Bronchial epithelial cell (primary cell): Measurements from ENCODE around the gene RBM38. TPM values are rescaled to one million over a fixed set of nuclear protein-coding genes. Genes with fewer than 3 reads are reported as not detected.

ENCODE experiments used
- DNase-seq: peaks from one replicate; pipeline ENCODE4 v3.0.0-alpha.2; 2010; ENCODE audit warnings: low read depth
- FAIRE-seq: peaks from 2 replicates; lab custom pipeline; 2011; peaks lifted over from hg19 to GRCh38; lab: Jason Lieb, UNC
- H3K27me3 ChIP-seq: 2 replicates; pipeline ENCODE4 v1.5.1; 2011; ENCODE audit warnings: low read length; ENCODE audit not compliant: control insufficient read depth, insufficient read depth
- H3K36me3 ChIP-seq: 2 replicates; pipeline ENCODE4 v1.5.1; 2011; ENCODE audit warnings: low read length; ENCODE audit not compliant: control insufficient read depth, insufficient read depth
- H3K4me3 ChIP-seq: 2 replicates; pipeline ENCODE4 v1.5.1; 2011; ENCODE audit warnings: mild to moderate bottlenecking, low read depth, low read length, control low read depth
- CTCF ChIP-seq: IDR thresholded peaks from 2 replicates; pipeline ENCODE4 v1.5.1; 2011; ENCODE audit warnings: mild to moderate bottlenecking, moderate library complexity, low read length, control low read depth, inconsistent platforms; ENCODE audit not compliant: insufficient read depth, severe bottlenecking
- total RNA-seq: library from RNA; depleted of rRNA; stranded (reverse); fragments of >200 nt; gene quantifications from 2 replicates; pipeline ENCODE4 v1.2.1, GENCODE V29; 2014

The RBM38 gene
- total RNA-seq, 1 donor from 2014 or later, result 6.8 TPM

GRCh38 chr20:57432480-57432861 is 41.3 kb downstream of the RBM38 start:
- FAIRE-seq (no peak), DNase-seq (no peak)
- Histone ChIP-seq H3K27me3 (peaks cover 2% of the 10 kb centered on the region), H3K36me3 (no peaks in the 10 kb centered on the region), H3K4me3 (no peak overlapping the region)
- TF ChIP-seq CTCF, result no peak

GRCh38 chr20:57432862-57433491 is 41.8 kb downstream of the RBM38 start:
- H3K4me3 ChIP-seq, result no peak overlapping the region
- peaks cover 5% of the 10 kb centered on the region for H3K27me3 ChIP-seq

GRCh38 chr20:57433657-57434389 is 42.6 kb downstream of the RBM38 start:
- TF ChIP-seq CTCF, result no peak
- Histone ChIP-seq H3K36me3 (no peaks in the 10 kb centered on the region), H3K4me3 (no peak overlapping the region), H3K27me3 (peaks cover 5% of the 10 kb centered on the region)
- no peak for DNase-seq
- FAIRE-seq, result no peak

More at GRCh38 chr20:57432862-57433491, 41.8 kb downstream of the RBM38 start:
- no peaks in the 10 kb centered on the region for H3K36me3 ChIP-seq
- DNase-seq (peak; percentile 21), FAIRE-seq (no peak)
- no peak for TF ChIP-seq CTCF

GRCh38 chr20:57434390-57434700 is 43.1 kb downstream of the RBM38 start:
- FAIRE-seq, result no peak
- no peak for DNase-seq
- H3K36me3 ChIP-seq, result no peaks in the 10 kb centered on the region
- no peak overlapping the region for H3K4me3 ChIP-seq
- peaks cover 5% of the 10 kb centered on the region for H3K27me3 ChIP-seq
- peak; percentile 23 for TF ChIP-seq CTCF

GRCh38 chr20:57435105-57435497 is 43.9 kb downstream of the RBM38 start:
- no peak for TF ChIP-seq CTCF
- H3K4me3 ChIP-seq, result no peak overlapping the region
- peaks cover 5% of the 10 kb centered on the region for H3K27me3 ChIP-seq
- no peak for DNase-seq
- FAIRE-seq, result no peak
- no peaks in the 10 kb centered on the region for H3K36me3 ChIP-seq
